Endometrium (tissue), 2 donors: ENCODE data around the gene LIF.

Source experiments
- FAIRE-seq: peaks from 2 replicates; lab custom pipeline; 2012; peaks lifted over from hg19 to GRCh38; lab: Jason Lieb, UNC
- donor health status: control.
- donor health status: control.

Gene LIF

DNA sequence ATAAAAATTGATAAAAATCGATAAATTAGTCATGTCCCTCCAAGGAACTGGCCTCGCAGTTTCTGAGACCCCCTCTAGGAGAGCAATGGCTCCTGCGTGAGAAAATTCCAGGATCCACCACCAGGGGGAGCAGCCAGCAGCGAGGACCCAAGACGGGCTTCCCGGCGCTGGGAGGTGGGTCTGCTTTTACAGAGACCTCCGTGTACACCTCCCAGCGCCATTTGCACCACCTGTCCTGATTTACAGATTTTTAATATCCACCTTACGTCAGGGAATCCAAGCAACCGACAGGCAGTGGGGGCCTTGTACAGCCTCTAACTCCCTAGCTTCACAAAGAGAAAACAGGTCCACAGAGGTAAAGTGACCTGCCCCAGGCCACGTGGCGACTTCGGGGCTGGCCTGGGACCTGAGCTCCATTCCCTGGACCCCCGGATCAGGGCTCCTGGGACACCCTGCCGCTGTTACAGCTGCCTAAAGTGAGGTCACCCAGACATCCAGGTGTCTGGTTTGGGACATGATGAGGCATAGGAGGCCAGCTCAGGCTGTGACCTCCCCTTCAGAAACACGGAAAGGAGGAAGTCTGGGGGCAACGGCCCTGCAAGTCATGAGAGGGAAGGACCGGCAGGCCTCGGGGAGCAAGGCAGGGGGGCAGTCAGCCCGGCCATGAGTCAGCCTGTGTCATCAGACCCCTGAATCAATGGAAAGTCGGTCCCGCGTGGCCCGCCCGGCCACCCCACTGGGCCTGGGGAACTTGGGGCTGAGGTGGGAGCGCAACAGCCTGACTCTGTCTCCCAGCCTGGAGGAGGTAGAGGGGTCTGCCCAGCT, 16.6 kb upstream of the LIF start:
- peak; percentile 8 for FAIRE-seq

DNA sequence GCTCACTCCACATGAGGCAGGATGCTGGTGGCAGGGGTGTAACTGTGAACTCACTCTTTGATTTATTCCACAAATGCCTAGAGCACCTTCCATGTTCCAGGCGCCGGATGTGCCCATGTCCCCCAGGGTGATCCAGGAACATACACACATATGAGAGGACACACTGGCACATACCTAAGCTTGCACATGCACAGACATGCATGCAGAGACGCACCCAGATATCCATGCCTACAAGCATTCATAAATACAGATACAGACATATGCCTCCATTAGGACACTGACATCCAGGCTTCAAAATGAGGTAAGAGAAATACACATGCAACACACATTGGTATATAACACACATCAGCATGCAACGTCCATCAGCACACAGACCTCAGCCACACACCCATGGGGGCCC, 15.6 kb upstream of the LIF start:
- no peak for FAIRE-seq

DNA sequence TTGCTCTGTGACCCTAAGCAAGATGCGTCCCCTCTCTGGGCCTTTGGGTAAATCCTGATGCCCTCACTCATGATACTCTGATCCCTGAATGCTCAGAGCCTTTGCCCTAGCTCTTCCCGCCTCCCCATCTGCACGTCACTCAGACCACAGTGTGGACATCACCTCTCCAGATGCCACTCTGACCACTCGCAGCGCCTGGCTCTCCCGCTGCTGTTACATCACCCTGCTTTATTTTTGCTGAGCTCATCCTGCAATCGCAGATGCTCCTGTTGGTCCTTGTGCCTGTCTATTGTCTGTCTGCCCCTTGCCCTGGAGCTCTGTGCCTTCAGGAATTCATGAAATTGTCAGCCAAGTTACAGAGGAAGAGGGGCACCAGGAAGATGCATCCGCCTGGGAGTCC, 14.6 kb upstream of the LIF start:
- no peak for FAIRE-seq

DNA sequence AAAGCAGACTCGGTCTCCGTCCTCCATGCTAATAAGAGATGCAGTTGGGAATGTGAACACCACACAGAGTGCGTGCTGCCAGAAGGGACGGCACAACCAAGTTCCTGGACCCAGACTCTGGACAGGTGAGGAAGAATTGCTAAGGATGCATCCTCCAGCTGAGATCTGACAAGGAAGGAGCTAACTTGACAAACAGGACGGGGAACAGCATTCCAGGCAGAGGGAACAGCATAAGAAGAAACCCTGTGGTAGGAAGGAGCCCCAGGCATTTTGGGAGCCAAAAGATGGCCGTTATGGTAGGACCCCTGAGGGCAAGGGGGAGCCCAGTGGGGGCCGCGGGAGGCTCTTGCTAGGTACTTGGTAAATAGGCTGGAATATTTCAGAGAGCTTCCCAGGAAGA, 14.1 kb upstream of the LIF start:
- no peak for FAIRE-seq

DNA sequence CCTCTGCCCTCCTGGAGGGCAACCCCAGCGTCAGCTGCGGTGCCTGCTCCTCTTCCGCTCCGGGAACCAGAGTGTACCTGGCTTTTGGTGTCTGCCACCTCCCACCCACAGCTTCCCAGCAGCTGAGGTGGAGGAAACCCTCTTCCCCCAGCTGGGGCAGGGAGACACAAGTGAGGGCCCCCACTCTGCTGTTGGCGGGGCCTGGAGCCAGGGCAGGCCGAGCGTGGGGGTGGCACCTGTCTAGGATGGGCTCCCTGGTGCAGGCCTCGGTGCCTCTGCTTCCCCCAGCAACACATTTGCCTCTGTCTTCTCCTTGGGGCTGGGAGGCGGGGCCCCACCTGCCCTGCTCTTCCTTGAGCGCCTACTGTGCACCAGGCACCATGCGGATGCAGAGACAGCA, 13.7 kb upstream of the LIF start:
- no peak for FAIRE-seq

DNA sequence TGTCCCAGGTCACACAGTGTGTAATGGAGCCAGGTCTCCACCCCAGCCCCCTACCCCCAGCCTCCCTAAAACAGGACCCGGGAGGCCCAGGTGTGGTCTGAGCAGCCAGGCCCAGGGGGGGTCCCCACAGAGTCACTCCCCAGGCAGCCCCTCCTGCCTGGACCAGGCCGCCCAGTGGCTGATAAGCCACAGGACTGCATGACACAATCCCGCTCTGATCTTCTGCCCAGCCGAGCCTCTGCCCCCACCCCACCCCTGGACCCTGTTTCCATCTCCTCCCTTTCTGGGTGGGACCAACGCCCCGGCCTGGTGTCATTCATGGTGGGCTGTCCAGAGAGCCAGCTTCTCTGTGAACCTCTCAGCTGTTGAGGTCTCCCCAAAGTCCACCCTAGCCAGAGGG, 7.8 kb upstream of the LIF start:
- no peak for FAIRE-seq

DNA sequence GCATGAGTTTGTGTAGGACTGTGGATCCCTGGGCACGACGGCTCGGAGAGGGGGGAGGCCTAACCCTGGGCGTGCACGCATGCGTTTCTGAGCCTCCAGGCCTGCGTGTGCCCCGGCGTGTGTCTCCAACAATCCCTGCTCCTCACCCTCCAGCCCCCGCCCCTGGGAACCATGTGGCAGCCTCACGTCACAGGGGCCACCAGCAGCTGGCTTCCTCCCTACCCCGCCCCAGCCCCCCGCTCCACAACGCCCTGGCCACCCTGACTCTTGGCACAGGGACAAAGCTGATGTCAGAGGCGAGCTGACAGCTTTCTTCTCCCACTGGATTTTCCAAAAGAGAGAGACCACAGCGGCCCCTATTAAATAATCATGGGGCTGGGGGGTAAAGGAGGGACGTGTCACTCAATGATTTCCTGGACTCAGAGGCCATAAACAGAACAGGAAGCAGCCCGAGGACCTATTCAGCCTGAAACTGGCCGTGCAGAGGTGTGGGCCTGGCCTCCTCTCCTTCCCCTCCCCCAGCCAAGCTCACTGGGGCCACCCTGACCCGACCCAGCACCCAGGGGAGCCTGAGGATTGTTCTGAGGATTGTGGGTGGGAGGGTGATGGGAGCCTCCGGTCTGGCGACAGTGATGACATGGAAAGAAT, 6.8 kb upstream of the LIF start:
- FAIRE-seq, result no peak

DNA sequence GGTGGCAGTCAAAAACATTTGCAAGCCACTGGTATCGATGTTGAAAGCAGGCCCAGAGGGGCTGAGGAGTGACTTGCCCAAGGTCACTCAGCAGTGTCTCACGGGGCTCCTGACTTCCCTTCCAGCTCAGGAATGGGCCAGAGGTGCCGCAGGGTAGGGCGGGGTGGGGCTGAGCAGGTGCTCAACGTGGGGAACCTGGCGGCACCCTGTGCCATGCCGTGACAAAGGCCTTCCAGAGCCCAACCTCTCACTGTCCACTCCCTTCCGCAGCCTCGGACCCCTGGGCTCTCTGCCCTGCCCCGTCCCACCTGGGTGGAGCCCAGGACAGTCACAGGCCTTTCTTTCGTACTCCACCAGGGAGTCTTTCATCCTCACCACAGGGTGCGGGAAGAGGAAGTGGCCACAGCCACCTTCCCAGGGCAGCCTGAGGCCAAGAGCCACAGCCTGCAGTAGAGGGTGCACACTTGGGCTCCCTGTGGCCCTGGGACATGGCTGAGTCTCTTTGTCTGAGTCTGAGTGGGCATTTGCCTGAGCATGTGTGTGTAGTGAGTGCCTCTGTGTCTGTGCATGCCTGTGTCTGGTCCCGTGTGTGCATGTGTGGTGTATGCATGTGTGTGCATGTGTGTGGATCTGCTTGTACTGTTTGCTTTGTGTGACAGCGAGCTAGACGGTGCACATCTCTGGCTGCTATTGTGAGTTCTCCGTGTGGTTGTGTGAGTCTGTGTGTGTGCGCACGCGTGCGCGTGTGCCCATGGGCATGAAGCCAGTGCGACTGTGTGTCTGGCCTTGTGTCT, 6.0 kb upstream of the LIF start:
- FAIRE-seq, result no peak

DNA sequence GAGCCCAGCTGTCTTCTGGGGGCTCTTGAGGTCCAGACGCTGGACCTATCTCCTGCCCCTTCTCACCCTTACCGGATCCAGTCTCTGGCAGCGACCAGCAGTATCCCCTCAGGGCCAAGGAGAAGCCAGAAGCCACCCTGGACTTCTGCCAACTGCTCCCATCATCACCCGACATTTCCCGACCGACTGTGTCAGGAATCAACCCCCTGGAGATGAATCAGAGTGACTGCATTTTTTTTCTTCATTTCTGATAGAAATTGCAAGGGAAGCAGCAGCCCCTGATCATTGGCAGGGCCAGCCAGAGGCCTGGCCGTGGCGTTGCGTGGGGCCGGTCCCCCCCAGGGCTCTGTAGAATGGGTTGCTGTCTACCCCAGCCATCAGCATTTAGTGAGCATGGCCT, 5.2 kb upstream of the LIF start:
- no peak for FAIRE-seq

DNA sequence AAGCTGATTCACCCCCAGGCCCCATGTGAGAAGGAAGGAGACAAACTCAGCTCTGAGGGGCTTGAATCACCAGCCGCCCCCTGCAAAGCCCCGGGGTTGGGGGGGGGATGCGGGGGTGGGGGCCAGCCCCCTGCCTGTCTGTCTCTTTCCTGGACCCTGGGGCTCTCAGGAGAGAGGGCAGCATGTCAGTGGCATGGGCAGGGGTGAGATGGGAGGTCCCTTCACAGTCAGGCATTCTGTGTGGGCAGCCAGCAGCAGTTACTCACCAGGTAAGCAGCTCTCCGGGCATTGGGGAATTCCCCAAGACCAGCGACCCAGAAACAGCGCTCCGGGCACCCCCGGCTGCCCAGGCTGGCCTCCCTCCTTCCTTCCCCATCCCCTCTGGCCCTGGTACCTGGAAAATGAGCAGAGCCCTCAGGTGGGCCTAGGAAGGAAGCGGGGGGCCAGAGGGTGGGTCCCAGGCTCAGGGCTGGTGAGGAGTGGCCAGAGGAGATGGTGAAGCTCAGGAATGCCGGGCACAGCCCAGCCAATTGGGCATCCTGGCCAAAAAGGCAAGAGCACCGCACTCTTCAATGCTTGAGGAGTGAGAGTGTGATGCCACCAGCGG, 4.2 kb upstream of the LIF start:
- FAIRE-seq, result no peak

DNA sequence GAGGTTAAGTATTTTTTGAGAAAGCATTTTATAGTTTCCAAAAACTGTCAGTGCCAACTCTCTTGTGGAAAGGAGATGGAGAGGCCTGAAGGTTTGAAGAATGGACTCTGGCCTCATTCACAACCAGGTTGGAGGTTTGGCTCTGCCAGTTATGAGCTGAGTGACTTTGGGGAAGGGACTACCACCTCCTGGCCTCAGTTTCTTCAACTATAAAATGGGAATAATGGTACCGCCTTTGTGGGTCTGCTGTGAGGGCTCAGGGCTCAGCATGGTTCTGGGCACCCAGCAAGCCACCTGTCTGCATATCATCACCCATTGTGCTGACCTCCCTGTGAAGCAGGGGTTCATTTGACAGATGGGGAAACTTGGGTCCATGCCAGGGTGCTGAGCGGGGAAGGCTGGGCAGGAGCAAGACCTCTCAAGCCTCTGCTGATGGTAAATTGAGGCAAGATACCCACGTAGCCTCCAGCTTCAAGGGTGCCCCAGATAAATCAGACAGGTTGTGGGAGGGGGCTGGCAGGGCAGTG, 3.5 kb upstream of the LIF start:
- no peak for FAIRE-seq

DNA sequence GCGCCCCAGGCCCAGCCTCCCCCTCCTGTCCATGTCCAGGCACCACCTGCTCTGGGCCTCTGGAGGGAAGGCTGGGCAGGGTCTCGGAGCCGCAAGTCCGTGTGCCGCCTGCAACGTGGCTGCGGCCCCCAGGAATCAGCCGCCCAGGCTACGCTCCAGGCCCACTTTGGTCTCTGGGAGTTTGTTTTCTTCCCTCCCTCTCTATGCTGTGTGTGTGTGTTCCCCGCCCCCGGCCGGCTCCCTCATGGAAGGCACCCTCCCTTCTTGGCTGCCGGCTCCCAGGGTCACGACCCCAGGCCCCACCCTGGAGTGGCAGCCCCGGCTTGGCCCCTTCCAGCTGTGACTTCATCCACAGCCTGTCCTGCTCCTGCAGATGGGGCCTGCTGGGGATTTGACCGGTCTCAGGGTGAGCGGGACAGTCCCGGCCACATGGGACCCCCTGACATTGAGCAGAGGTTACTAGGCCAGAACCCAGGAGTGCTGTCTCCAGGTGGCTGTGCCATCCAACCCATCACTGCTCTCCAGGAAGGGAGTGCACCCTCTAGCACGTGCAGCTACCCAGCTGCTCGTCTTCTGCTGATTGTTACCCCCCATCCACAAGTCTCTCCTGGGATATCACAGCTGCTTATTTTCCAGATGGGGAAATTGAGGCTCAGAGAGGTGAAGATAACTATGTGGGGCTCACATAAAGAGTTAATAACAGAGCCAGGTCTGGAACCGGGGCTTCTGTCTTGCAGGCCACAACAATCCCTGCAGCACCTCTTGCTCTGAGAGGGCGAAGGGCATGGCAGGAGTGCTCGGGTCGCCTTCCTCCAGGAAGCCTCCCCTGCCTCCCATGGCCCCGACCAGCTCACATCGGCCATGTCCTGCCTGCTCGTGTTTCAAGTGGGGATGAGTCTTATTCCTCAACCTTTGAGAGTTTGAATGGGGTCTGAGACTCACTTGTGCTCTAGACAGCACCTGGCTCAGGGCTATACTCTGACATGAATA, 2.8 kb upstream of the LIF start:
- no peak for FAIRE-seq

DNA sequence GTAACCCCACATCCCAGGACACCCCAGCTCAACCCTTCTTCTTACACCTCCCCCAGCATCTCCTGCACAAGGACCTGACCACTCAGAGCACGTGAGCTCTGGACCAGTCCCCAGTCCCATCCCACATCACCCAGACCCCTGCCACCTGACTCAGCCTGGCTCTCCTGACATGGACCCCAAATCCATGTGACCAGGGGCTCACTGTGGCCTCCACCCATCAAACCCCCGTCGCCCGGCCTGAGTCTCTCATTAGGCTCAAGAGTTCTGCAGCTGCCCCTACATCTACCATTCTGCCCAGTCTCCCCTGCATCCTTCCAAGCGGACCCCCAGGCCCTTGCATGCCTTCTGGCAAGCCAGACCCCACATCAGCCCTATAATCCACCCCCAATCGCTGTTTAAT, 1.9 kb upstream of the LIF start:
- FAIRE-seq, result no peak

DNA sequence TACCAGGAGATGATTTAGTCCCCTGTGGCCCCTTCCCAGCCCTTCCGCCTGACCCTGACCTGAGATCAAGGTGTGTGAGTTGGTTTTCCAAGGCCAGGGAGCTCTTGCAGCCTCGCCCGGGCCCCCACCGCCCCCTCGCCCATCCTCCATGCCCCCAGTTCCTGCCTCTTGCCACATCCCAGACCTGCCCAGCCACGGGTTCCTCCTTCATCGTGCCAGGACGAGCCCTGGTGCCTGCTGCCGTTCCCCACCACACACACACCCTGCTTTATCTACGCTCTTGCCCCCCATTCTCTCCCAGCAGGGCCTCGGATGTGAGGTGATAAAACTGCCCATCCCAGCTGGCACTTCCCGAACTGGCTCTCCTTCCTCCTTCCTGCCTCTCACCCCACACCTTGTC, 1.4 kb upstream of the LIF start:
- FAIRE-seq, result no peak

DNA sequence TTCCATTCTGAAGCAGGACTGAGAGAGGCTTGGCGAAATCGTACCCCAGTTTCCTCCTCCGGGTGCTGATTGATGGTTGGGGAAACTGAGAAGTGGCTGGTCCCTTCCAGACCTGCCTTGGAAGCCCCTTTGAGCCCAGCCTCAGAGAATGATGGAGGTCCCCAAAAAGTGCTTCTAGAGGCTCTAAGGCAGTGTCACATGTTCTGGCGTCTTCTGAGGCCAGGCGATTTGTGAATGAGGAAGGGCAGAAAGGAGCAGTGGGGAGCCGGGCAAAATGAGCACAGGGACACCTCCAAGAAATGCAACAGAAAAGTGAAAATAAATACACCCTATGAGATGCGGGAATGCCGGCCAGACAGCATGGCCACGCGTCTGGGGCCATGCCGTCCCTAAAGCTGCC, 1.0 kb upstream of the LIF start:
- FAIRE-seq, result no peak

DNA sequence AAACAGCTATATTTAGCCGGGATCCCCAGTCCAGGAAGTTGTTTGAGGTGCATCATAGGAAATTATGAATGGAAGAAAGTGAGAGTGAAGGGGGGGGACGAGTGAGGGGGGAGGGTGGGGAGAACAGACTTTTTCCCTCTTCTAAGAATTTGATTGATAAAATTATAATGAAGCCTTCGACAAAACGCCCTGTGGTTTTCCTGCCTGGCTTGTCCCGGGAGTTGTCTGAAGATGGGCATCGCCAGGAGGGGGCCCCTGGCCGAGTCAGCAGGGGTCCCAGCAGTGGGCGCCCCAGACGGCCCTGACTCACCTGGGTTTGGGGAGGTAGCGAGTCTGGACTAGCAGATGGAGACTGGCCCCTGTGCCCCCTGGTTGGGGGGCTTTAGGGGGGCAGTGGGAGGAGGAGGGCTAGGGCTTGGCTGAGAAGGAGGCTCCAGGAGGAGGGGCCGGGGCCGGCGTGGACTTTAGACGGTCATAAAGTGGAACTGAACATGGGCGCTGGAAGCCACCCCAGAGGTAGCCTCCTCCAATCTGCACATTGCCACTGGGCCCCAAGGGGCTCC, 336 bp upstream of the LIF start:
- no peak for FAIRE-seq

DNA sequence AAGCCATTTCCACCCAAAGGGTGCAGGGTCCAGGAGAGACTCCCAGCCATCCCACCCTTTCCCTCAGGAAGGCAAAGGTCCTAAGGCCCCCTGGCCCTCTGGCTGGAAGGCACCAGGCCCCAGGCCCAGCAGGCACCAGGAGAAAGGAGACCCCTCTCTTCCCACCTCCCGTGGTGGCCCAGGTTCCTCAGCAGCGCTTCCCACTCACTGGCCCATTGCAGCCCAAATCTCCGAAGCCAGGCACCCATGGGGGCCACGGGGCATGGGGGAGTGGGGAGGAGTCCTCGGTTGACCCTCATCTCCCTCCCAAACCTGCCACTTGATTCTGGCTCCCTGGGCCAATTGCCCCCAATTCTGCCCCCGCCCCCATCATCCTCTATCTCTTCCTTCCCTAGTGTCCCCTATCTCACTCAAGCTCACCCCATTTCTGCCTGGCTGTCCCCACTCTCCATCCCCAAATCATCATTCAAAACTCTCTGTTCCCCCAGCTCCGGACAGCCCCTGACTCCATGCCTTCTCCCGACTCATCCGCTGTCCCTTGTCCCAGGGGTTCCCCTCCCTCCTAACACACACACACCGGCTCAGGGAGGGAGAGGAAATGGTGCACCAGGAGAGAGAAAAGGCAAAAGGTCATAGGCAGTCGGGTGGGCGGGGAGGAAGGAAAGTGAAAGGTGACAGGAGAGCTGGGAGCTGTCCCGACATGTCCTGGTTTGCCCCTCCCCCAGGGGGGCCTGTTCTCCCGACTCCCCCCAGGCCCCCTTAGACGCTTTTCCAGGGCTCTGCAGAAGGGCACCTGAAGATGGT, 1.2 kb downstream of the LIF start:
- no peak for FAIRE-seq

DNA sequence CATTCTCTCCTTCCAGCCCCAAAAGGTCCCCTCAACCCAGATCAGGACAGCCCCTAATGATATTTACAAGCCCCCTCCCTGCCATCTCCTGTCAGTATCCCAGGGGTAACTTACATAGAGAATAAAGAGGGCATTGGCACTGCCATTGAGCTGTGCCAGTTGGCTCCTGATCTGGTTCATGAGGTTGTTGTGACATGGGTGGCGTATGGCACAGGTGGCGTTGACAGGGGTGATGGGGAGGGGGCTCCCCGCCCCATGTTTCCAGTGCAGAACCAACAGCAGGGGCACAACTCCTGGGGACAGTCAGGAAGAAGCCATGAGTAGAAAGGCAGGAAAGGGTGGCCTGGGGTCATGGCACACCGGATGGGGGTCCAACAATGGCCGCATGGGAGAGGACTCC, 1.9 kb downstream of the LIF start:
- FAIRE-seq, result no peak

DNA sequence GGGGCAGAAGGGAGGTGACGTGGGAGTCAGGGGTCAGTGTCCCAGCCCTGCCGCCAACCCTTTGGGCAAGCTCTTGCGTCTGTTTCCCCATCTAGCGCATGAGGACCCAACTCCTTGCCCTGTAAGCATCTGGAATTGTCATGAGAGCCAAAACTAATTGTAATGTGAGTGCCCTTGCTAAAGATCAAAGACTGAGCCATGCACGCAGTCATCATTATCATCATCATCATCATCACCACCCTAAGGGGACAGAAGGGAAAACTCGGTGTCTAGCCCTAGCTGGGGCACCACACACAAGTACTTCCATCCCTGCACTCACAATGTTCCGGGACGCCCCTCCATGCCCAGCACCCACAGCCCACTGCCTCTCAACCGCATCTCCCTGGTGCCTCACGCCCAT, 2.5 kb downstream of the LIF start:
- FAIRE-seq, result no peak

DNA sequence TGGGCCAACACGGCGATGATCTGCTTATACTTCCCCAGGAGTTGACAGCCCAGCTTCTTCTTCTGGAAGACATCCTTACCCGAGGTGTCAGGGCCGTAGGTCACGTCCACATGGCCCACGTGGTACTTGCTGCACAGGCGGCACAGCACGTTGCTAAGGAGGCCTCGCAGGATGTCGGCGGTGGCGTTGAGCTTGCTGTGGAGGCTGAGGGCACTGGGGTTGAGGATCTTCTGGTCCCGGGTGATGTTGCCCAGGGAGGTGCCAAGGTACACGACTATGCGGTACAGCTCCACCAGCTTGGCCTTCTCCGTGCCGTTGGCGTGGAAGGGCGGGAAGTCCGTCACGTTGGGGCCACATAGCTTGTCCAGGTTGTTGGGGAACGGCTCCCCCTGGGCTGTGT, 2.9 kb downstream of the LIF start:
- no peak for FAIRE-seq
